Activated T-helper 1 cell treated with anti-CD3 and anti-CD28 coated beads, Interleukin-12 subunit alpha, Interleukin-12 subunit beta, Interleukin-2, Interleukin-4 antibody, amounts not matched to agents 30 ng/mL and 10 ng/mL and 1 ng/mL, durations not matched to agents 14 hours and 24 hours and 36 hours (primary cell): ENCODE measurements around the gene GNG3. TPM values are rescaled to one million over a fixed set of nuclear protein-coding genes. Genes with fewer than 3 reads are reported as not detected.

Experiments
- DNase-seq: peaks from one replicate; pipeline ENCODE4 v3.0.0; 2021; ENCODE audit warnings: low spot score
- H3K27ac Mint-ChIP-seq: one replicate; pipeline ENCODE4 v1.8.0; 2021; ENCODE audit warnings: mild to moderate bottlenecking, mixed read lengths
- H3K27me3 Mint-ChIP-seq: one replicate; pipeline ENCODE4 v1.8.0; 2022; ENCODE audit warnings: mild to moderate bottlenecking, moderate library complexity, mixed read lengths; ENCODE audit not compliant: insufficient read depth
- H3K36me3 Mint-ChIP-seq: one replicate; pipeline ENCODE4 v1.8.0; 2021; ENCODE audit warnings: low read depth, mixed read lengths
- H3K4me1 Mint-ChIP-seq: one replicate; pipeline ENCODE4 v1.8.0; 2021; ENCODE audit warnings: low read depth, mixed read lengths
- H3K4me3 Mint-ChIP-seq: one replicate; pipeline ENCODE4 v1.8.0; 2021; ENCODE audit warnings: mild to moderate bottlenecking, moderate library complexity, mixed read lengths
- H3K9me3 Mint-ChIP-seq: one replicate; pipeline ENCODE4 v1.8.0; 2021; ENCODE audit warnings: mixed read lengths
- intact Hi-C: fragments of 100-400 bp; cut with micrococcal nuclease; formaldehyde crosslinking; loops from one replicate; pipeline ENCODE4 v1.15.1; 2024
- total RNA-seq: library from RNA; stranded (reverse); gene quantifications from 2 replicates; pipeline ENCODE4 v1.2.3, GENCODE V29; 2022

The GNG3 gene
- total RNA-seq, 1 donor from 2014 or later: not detected

GRCh38 chr11:62713343-62713742, 5.9 kb downstream of the GNG3 start:
- Mint-ChIP-seq H3K4me1 (peaks cover 87% of the 10 kb centered on the region), H3K27me3 (no peaks in the 10 kb centered on the region), H3K4me3 (peak overlapping the region; percentile 75), H3K36me3 (peaks cover 69% of the 10 kb centered on the region), H3K9me3 (no peaks in the 10 kb centered on the region), H3K27ac (peak overlapping the region; percentile 95)
- no peak for DNase-seq
- intact Hi-C loops: loop anchor here (1.0 kb wide), 1 partner anchor 11 kb away; no protein-coding TSS in a partner anchor

- DNase-seq: no peak
- intact Hi-C loops: no loop called here
- Mint-ChIP-seq H3K36me3 (peaks cover 73% of the 10 kb centered on the region), H3K9me3 (no peaks in the 10 kb centered on the region), H3K4me3 (no peak overlapping the region), H3K27me3 (no peaks in the 10 kb centered on the region), H3K27ac (peak overlapping the region; percentile 83), H3K4me1 (peaks cover 77% of the 10 kb centered on the region)
These were observed 8.0 kb downstream of the GNG3 start for GRCh38 chr11:62715150-62716130.

- intact Hi-C loops: no loop called here
- H3K27me3 Mint-ChIP-seq: no peaks in the 10 kb centered on the region
- H3K4me3 Mint-ChIP-seq: no peak overlapping the region
- H3K36me3 Mint-ChIP-seq: peaks cover 74% of the 10 kb centered on the region
- peaks cover 77% of the 10 kb centered on the region for H3K4me1 Mint-ChIP-seq
- H3K9me3 Mint-ChIP-seq: no peaks in the 10 kb centered on the region
- H3K27ac Mint-ChIP-seq: peak overlapping the region; percentile 61
- no peak for DNase-seq
These were observed 8.7 kb downstream of the GNG3 start for GRCh38 chr11:62716206-62716605.

- no peak for DNase-seq
- H3K4me1 Mint-ChIP-seq: peaks cover 83% of the 10 kb centered on the region
- H3K27me3 Mint-ChIP-seq: no peaks in the 10 kb centered on the region
- H3K4me3 Mint-ChIP-seq: no peak overlapping the region
- intact Hi-C loops: no loop called here
- H3K27ac Mint-ChIP-seq: peak overlapping the region; percentile 44
- H3K9me3 Mint-ChIP-seq: no peaks in the 10 kb centered on the region
- peaks cover 80% of the 10 kb centered on the region for H3K36me3 Mint-ChIP-seq
These were observed 9.3 kb downstream of the GNG3 start for GRCh38 chr11:62716816-62717215.

- H3K27ac Mint-ChIP-seq: peak overlapping the region; percentile 49
- peaks cover 84% of the 10 kb centered on the region for H3K4me1 Mint-ChIP-seq
- intact Hi-C loops: no loop called here
- H3K4me3 Mint-ChIP-seq: no peak overlapping the region
- peaks cover 84% of the 10 kb centered on the region for H3K36me3 Mint-ChIP-seq
- H3K9me3 Mint-ChIP-seq: no peaks in the 10 kb centered on the region
- H3K27me3 Mint-ChIP-seq: no peaks in the 10 kb centered on the region
- DNase-seq: no peak
These were observed 12.0 kb downstream of the GNG3 start for GRCh38 chr11:62719302-62719978.

- peaks cover 75% of the 10 kb centered on the region for H3K36me3 Mint-ChIP-seq
- no peak overlapping the region for H3K4me3 Mint-ChIP-seq
- peaks cover 73% of the 10 kb centered on the region for H3K4me1 Mint-ChIP-seq
- no peaks in the 10 kb centered on the region for H3K27me3 Mint-ChIP-seq
- no peak for DNase-seq
- no peaks in the 10 kb centered on the region for H3K9me3 Mint-ChIP-seq
- intact Hi-C loops: no loop called here
- peak overlapping the region; percentile 31 for H3K27ac Mint-ChIP-seq
These were observed 14.5 kb downstream of the GNG3 start for GRCh38 chr11:62721994-62722393.

- Mint-ChIP-seq H3K4me3 (peak overlapping the region; percentile 91), H3K9me3 (no peaks in the 10 kb centered on the region), H3K27ac (peak overlapping the region; percentile 25), H3K36me3 (peaks cover 68% of the 10 kb centered on the region), H3K4me1 (peaks cover 61% of the 10 kb centered on the region), H3K27me3 (no peaks in the 10 kb centered on the region)
- intact Hi-C loops: loop anchor here (1.0 kb wide), 1 partner anchor 11 kb away; no protein-coding TSS in a partner anchor
- no peak for DNase-seq
These were observed 16.7 kb downstream of the GNG3 start for GRCh38 chr11:62724171-62724570.

- Mint-ChIP-seq H3K9me3 (no peaks in the 10 kb centered on the region), H3K36me3 (peaks cover 55% of the 10 kb centered on the region), H3K4me1 (peaks cover 59% of the 10 kb centered on the region), H3K27me3 (no peaks in the 10 kb centered on the region), H3K4me3 (peak overlapping the region; percentile 91), H3K27ac (peak overlapping the region; percentile 80)
- no peak for DNase-seq
- intact Hi-C loops: loop anchor here (1.0 kb wide), 1 partner anchor 85 kb away; no protein-coding TSS in a partner anchor
These were observed 18.2 kb downstream of the GNG3 start for GRCh38 chr11:62725646-62726045.

GRCh38 chr11:62726156-62726914, 18.9 kb downstream of the GNG3 start:
- H3K9me3 Mint-ChIP-seq: no peaks in the 10 kb centered on the region
- no peak for DNase-seq
- peaks cover 53% of the 10 kb centered on the region for H3K4me1 Mint-ChIP-seq
- H3K36me3 Mint-ChIP-seq: peaks cover 51% of the 10 kb centered on the region
- intact Hi-C loops: no loop called here
- no peaks in the 10 kb centered on the region for H3K27me3 Mint-ChIP-seq
- H3K27ac Mint-ChIP-seq: peak overlapping the region; percentile 80
- peak overlapping the region; percentile 91 for H3K4me3 Mint-ChIP-seq

GRCh38 chr11:62726915-62727164, 19.4 kb downstream of the GNG3 start:
- no peaks in the 10 kb centered on the region for H3K9me3 Mint-ChIP-seq
- H3K4me1 Mint-ChIP-seq: peaks cover 48% of the 10 kb centered on the region
- H3K36me3 Mint-ChIP-seq: peaks cover 46% of the 10 kb centered on the region
- peak overlapping the region; percentile 99 for H3K27ac Mint-ChIP-seq
- H3K27me3 Mint-ChIP-seq: no peaks in the 10 kb centered on the region
- no peak for DNase-seq
- H3K4me3 Mint-ChIP-seq: peak overlapping the region; percentile 91
- intact Hi-C loops: loop anchor here (1.0 kb wide), 10 partner anchors 18 to 136 kb away; partner anchors contain the start of genes C11orf98, CSKMT, GANAB and MTA2

- H3K36me3 Mint-ChIP-seq: peaks cover 41% of the 10 kb centered on the region
- H3K27ac Mint-ChIP-seq: peak within 1 kb of the TSS; percentile 99
- intact Hi-C loops: loop anchor here (1.0 kb wide), 10 partner anchors 18 to 136 kb away; partner anchors contain the start of genes C11orf98, CSKMT, GANAB and MTA2
These were observed 19.8 kb downstream of the GNG3 start, which contains the start of gene HNRNPUL2 for GRCh38 chr11:62727165-62727871. Gene HNRNPUL2 (minus strand): TSS chr11:62727457. CDS start chr11:62727156, 301 bp downstream.

GRCh38 chr11:62727872-62728170, 20.3 kb downstream of the GNG3 start:
- Mint-ChIP-seq H3K27me3 (no peaks in the 10 kb centered on the region), H3K36me3 (peaks cover 37% of the 10 kb centered on the region), H3K9me3 (no peaks in the 10 kb centered on the region), H3K4me1 (peaks cover 39% of the 10 kb centered on the region), H3K4me3 (peak overlapping the region; percentile 91), H3K27ac (peak overlapping the region; percentile 99)
- peak; percentile 86 for DNase-seq
- intact Hi-C loops: loop anchor here (1.0 to 2.0 kb wide), 16 partner anchors 19 to 153 kb away; partner anchors contain the start of genes C11orf98, CSKMT, GANAB and MTA2

More at GRCh38 chr11:62727165-62727871, 19.8 kb downstream of the GNG3 start, which contains the start of gene HNRNPUL2:
- H3K27me3 Mint-ChIP-seq: no peaks in the 10 kb centered on the region
- H3K9me3 Mint-ChIP-seq: no peaks in the 10 kb centered on the region
- H3K4me3 Mint-ChIP-seq: peak within 1 kb of the TSS; percentile 91
- DNase-seq: peak; percentile 99
- H3K4me1 Mint-ChIP-seq: peaks cover 43% of the 10 kb centered on the region
